HAP-1 (cell line): Measurements from ENCODE around the gene FBLN1.
A peak's percentile ranks its signal among the peaks of the same experiment; 100 is the strongest.
"Not testable (repeated sequence)": the region's sequence is repeated elsewhere in the genome, so short reads cannot be mapped to it uniquely, and the experiment has no call there.

Source experiments
- DNase-seq, 2 experiments: peaks; one replicate each; pipeline ENCODE4 v3.0.0-alpha.2; 2016 to 2020; ENCODE audit warnings: low spot score in 2 of 2
- H3K27me3 ChIP-seq: fragments of 250-450 bp; sonication (Bioruptor Pico); 2 replicates; pipeline ENCODE4 v1.5.1; 2020; ENCODE audit warnings: low read depth, mild to moderate bottlenecking, moderate library complexity
- H3K36me3 ChIP-seq: fragments of 250-450 bp; sonication (Bioruptor Pico); replicated peaks from 2 replicates; pipeline ENCODE4 v1.5.1; 2020; ENCODE audit warnings: mild to moderate bottlenecking
- H3K4me1 ChIP-seq: fragments of 250-450 bp; sonication (Bioruptor Pico); 2 replicates; pipeline ENCODE4 v1.5.1; 2020; ENCODE audit warnings: mild to moderate bottlenecking
- H3K4me3 ChIP-seq: fragments of 250-450 bp; sonication (Bioruptor Pico); 2 replicates; pipeline ENCODE4 v1.5.1; 2020; ENCODE audit warnings: mild to moderate bottlenecking, moderate library complexity
- H3K9me3 ChIP-seq: fragments of 250-450 bp; sonication (Bioruptor Pico); 2 replicates; pipeline ENCODE4 v1.5.1; 2020; ENCODE audit warnings: mild to moderate bottlenecking, moderate library complexity
- in situ Hi-C: fragments of 300-500 bp; cut with MboI; formaldehyde crosslinking; loops from 3 replicates; pipeline ENCODE4 v1.14.3; 2020; ENCODE audit warnings: low sequenced_read_pairs, inconsistent platforms, mixed read lengths

The FBLN1 gene

DNA sequence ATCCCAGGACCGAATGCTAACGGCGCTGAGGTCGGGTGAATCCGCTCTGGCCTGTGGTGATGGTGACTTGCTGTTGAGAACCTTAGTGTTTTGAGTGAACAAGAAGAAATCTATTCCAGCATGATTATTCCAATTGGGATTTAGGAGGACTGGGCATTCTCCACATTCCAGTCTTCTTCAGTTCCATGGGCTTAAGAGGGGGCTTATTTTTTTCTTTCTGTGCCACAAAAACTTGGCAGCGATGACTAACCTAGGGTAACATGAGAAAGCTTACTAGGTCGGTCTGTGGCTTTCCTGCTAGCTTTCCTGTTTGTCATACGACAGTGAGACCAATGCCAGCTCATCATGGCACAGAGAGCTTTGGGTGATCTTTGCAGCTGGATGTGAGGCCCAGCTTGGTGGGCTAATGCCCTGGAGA is 106.1 kb downstream of the FBLN1 start:
- Histone ChIP-seq H3K4me1 (no peaks in the 10 kb centered on the region), H3K36me3 (no peaks in the 10 kb centered on the region), H3K4me3 (no peak overlapping the region), H3K27me3 (no peaks in the 10 kb centered on the region), H3K9me3 (no peaks in the 10 kb centered on the region)
- DNase-seq, result no peak
- in situ Hi-C loops, result no loop called here

DNA sequence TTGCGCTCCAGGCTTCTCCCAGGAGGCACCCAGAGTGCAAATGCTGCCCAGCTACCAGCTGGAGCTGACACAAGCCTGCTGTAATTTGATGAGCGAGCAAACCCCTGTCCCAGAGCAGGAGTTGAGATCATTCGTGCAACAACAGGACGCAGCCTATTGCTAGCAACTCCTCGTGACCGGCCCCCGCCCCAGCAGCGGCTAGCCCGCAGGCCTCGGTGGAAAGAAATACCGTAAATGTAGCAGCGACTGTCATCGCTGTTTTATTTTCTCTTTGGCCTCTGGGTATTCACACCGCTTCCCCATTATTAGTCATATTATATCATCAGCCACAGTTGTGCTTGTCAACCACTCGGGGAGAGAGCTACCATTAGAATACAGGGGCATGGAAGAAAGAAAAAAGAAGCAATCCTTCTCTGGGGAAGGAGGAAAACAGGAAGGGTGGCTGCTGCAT is 109.8 kb downstream of the FBLN1 start:
- Histone ChIP-seq H3K27me3 (no peaks in the 10 kb centered on the region), H3K36me3 (no peaks in the 10 kb centered on the region), H3K4me1 (no peaks in the 10 kb centered on the region), H3K9me3 (no peaks in the 10 kb centered on the region), H3K4me3 (no peak overlapping the region)
- in situ Hi-C loops, result no loop called here
- no peak for DNase-seq

DNA sequence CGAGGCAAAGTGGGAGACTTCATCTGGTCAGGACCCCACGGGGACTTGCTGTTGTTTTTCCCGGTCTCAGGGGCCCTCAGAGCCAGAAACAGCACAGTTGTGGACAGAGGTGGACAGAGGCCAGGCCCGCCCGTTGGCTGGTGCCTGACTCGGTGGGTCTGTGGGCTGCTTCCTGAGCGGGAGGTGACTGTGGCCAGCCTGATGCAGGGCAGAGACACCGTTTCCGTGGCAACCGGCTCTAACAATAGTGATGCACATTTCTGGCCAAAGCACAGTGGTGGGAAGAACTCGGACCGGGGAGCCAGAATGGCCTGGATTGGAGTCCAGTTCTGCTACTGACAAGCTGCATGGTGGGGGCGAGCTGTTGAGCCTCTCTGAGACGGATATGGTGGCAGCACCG is 110.3 kb downstream of the FBLN1 start:
- Histone ChIP-seq H3K36me3 (no peaks in the 10 kb centered on the region), H3K4me3 (no peak overlapping the region), H3K27me3 (no peaks in the 10 kb centered on the region), H3K9me3 (no peaks in the 10 kb centered on the region), H3K4me1 (no peaks in the 10 kb centered on the region)
- in situ Hi-C loops, result no loop called here
- peak in 1 of 2 experiments; percentile 33 for DNase-seq

DNA sequence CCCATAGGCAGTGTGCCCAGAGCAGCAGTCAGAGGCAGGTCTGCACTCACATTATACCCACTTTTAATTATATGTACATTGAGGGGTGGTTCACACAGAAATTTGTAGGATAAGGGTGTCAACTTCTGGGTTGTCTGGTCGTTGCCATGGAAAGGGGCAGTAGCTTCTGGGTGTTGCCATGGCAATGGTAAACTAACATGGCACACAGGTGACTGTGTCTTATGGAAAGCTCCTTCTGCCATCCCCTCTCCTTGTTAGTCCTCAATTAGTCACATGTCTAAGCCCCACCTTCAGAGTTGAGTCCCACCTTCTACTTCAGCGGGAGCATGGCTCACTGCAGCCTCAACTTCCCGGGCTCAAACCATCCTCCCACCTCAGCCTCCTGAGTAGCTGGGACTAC is 112.7 kb downstream of the FBLN1 start:
- no peak for DNase-seq
- Histone ChIP-seq H3K4me1 (no peaks in the 10 kb centered on the region), H3K36me3 (no peaks in the 10 kb centered on the region), H3K4me3 (no peak overlapping the region), H3K27me3 (no peaks in the 10 kb centered on the region), H3K9me3 (no peaks in the 10 kb centered on the region)
- in situ Hi-C loops, result loop anchor here (5.0 kb wide), 1 partner anchor 1977 kb away; no protein-coding TSS in a partner anchor

DNA sequence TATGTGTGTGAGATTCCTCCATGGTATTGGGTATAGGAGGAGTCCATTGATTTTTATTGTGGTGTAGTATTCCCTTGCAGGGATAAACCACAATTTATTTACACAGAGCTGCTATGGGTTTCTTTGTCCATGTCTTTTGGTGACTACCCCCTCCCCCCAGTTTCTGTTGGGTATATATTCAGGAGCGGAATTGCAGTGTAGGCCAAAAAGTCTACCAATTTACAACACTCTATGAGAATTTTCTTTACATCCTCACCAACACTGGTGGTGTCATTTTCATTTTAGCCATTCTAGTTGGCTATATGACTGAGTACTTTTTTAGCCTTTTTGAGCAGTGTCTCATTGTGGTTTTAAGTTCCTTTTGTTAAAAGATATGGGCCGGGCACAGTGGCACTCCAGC is 113.7 kb downstream of the FBLN1 start:
- in situ Hi-C loops, result loop anchor here (5.0 kb wide), 1 partner anchor 1976 kb away; no protein-coding TSS in a partner anchor
- no peak for DNase-seq
- Histone ChIP-seq H3K4me3 (no peak overlapping the region), H3K36me3 (no peaks in the 10 kb centered on the region), H3K9me3 (no peaks in the 10 kb centered on the region), H3K4me1 (no peaks in the 10 kb centered on the region), H3K27me3 (no peaks in the 10 kb centered on the region)

DNA sequence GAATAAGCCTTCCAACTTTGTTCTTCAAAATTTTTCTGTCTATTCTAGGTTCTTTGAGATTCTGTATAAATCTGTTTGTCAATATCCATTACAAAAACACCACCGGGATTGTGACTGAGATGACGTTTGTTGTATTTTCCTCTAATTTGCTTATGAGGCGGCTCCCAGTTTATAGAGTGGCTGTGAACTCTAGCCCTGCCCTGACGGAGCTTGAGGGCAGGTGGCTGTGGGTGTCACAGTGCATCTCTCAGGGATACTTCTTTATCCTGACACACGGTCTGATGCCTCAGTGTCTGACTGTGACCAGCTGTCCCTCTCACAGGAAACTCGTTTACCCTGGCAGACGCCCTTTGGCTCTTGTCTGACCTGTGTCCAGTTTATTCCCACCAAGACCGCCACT is 115.3 kb downstream of the FBLN1 start:
- in situ Hi-C loops, result loop anchor here (5.0 kb wide), 1 partner anchor 1974 kb away; no protein-coding TSS in a partner anchor
- no peak for DNase-seq
- H3K4me3 ChIP-seq, result no peak overlapping the region
- no peaks in the 10 kb centered on the region for H3K9me3 ChIP-seq
- no peaks in the 10 kb centered on the region for H3K4me1 ChIP-seq
- no peaks in the 10 kb centered on the region for H3K36me3 ChIP-seq
- H3K27me3 ChIP-seq, result no peaks in the 10 kb centered on the region

DNA sequence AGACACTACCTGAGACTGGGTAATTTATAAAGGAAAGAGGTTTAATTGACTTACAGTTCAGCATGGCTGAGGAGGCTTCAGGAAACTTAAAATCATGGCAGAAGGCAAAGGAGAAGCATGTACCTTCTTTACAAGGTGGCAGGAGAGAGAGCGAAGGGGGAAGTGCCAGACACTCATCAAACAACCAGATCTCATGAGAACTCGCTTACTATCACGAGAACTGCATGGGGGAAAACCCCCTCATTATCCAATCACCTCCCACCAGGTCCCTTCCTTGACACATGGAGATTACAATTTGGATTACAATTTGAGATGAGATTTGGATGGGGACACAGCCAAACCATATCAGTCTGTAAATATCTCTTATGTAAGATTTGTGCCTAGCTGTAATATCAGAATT is 118.0 kb downstream of the FBLN1 start:
- in situ Hi-C loops, result no loop called here
- no peak for DNase-seq

DNA sequence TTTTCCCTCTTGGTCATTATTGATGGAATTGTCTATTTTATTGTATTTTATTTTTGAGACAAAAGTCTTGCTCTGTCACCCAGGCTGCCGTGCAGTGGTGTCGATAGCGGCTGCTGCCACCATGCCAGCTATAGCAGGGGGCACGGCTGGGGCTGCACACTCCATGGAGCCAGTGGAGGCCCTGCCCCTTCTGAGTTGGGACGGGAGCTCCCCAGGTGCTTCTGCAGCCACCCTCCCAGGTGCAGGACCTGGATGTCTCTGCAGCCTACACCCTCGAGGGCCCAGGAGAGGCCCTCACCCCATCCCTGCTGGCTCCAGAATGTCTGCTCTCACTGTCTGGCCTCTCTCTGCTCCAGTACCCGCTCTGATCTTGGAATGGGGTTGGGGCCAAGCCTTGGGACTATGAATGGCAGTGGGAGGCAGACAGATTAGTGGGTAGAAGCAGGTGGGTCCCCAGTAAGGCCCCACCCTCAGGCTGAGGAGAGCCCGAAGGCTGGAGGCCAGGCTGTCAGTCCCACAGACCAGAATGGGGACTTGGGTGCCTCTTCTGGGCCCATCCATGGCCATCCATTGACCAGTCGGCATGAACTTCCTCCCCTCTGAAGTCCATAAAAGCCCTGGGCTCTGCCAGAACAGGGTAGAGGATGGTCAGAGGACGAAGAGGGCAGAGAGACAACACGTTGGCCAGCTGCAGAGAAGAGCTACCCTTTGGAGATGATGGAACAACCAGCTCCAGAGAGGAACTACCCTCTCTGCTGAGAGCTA is 119.3 kb downstream of the FBLN1 start:
- Histone ChIP-seq H3K4me3 (no peak overlapping the region), H3K27me3 (no peaks in the 10 kb centered on the region), H3K4me1 (no peaks in the 10 kb centered on the region), H3K36me3 (no peaks in the 10 kb centered on the region), H3K9me3 (no peaks in the 10 kb centered on the region)
- in situ Hi-C loops, result no loop called here
- DNase-seq, result no peak

More for the DNA sequence above, 118.0 kb downstream of the FBLN1 start:
- Histone ChIP-seq H3K27me3 (no peaks in the 10 kb centered on the region), H3K4me3 (no peak overlapping the region), H3K9me3 (no peaks in the 10 kb centered on the region), H3K4me1 (no peaks in the 10 kb centered on the region), H3K36me3 (no peaks in the 10 kb centered on the region)

DNA sequence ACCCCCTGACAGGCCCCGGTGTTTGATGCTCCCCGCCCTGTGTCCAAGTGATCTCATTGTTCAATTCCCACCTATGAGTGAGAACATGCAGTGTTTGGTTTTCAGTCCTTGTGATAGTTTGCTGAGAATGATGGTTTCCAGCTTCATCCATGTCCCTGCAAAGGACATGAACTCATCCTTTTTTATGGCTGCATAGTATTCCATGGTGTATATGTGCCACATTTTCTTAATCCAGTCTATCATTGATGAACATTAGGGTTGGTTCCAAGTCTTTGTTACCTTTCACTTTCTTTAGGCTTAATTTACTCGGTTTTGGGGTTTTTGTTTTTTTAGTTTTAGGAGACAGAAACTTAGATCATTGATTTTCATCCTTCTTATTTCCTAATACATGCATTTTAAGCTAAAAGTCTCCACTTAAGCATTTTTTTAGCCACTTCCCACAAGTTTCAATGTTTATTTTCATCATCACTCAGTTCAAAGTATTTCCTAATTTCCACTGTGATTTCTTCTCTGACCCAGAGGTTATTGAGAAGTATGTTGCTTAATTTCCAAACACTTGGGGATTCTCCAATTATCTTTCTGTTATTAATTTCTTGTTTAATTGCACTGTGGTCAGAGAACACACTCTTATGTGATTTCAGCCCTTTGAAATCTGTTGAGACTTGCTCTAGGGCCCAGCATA is 120.9 kb downstream of the FBLN1 start:
- DNase-seq, H3K4me3 ChIP-seq, H3K9me3 ChIP-seq, in situ Hi-C loops, H3K36me3 ChIP-seq, H3K4me1 ChIP-seq, H3K27me3 ChIP-seq: not testable (repeated sequence)

DNA sequence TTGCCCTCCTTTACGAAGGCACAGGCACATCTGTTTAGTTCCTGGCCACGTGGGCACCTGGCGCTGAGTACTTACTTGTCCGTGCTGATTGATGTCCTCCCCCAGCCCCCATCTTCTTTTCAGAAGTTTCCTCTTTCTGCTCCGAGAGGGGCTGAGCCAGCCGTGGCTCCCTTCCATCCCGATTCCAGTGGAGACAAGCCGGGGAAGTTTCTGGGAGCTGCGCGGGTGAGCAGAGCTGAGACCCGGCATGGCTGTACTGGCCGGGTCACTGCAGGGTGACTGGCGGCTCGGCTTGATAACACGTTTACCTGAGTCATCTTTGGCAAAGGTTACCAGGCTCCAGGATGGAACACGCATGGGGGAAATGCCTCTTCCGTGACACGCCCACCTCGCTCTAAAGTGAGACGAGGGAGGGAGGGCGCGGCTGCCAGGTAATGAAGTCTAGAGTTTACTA is 123.5 kb downstream of the FBLN1 start:
- in situ Hi-C loops, result no loop called here

DNA sequence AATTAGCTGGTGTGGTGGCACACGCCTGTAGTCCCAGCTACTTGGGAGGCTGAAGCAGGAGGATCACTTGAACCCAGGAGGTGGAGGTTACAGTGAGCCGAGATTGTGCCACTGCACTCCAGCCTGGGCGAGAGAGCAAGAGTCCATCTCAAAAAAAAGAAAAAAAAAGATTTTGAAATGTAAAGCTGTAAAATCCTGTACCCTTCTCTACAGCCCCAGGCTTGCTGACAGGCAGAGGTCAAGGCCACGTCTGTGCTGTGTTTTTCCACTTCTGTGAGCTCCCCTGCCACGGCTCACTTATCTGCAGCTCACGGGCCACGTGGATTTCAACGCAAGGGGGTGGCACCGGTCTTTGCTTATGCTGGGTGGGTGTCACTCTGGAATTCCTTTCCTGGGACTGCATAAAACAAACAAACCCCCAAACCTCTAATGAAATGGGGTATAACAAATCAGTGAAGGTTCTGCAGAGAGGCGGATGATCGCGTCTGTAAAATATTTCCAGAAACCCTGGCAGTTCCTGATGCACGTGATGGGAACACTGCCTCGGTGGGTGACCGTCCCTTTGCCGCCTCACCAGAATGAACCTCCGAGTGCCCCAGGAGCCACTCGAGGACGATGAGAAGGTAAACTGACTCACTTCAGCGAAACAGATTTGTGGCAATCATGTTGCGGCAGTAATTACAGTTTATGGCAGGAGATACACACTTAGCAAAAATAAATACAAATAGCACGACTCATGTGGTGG is 125.0 kb downstream of the FBLN1 start:
- Histone ChIP-seq H3K27me3 (no peaks in the 10 kb centered on the region; the same call in 1 of the 2 replicates), H3K4me1 (peaks cover 3% of the 10 kb centered on the region; the same call in 1 of the 2 replicates), H3K9me3 (no peaks in the 10 kb centered on the region), H3K36me3 (no peaks in the 10 kb centered on the region), H3K4me3 (no peak overlapping the region)
- no peak for DNase-seq
- in situ Hi-C loops, result no loop called here

More for the DNA sequence above, 123.5 kb downstream of the FBLN1 start:
- H3K4me1 ChIP-seq, result peaks cover 2% of the 10 kb centered on the region; the same call in 1 of the 2 replicates
- no peaks in the 10 kb centered on the region for H3K27me3 ChIP-seq
- no peak overlapping the region for H3K4me3 ChIP-seq
- H3K9me3 ChIP-seq, result no peaks in the 10 kb centered on the region
- H3K36me3 ChIP-seq, result no peaks in the 10 kb centered on the region
- DNase-seq, result no peak

DNA sequence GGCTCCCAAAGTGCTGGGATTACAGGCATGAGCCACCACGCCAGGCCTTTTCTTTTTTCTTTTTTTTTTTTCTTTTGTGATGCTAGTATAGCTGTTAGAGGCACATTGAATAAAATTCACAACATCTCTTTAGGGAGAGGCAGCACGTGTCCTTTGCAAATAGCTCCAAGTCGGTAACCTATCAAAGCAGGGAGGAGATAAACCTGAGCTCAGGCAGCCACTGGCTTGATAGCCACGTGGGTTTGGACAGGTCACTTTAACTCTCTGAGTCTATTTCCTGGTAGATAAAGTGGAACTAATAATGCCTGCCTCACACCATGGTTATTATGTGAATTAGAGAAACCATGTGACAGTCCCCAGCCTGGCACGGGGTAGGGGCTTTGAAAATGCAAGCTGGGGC is 125.8 kb downstream of the FBLN1 start:
- peak; percentile 41 to 59 for DNase-seq
- in situ Hi-C loops, result no loop called here
- no peaks in the 10 kb centered on the region for H3K36me3 ChIP-seq

DNA sequence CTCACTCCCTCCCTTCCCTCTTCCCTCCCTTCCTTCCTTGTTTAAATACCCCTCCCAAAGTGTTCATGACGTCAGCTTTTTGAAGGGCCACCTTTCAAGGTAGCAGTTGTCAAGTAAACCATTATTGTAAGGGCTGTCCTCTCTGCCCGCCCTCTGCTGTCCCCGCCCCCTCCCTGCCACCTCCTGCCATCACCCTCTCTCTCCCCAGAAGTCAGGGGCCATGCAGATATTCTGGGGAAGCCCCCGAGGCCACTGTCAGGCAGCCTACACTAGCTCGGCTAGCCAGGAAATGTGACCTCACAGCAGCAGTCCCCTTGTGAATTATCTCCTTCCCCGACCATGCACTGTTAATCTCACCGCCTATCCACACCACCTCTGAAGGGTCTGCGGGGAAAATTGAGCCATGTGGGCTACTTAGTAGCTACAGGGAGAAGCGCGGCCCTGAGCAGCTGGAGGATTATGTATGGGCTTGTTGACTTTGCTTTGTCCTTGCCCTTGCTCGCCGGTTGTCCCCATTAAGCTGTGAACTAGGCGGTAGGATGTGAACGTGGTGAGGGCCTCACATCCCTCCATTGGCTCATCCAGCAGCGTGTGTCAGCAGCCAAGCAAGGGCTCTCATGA is 126.9 kb downstream of the FBLN1 start:
- H3K4me3 ChIP-seq, result no peak overlapping the region
- DNase-seq, result peak in 1 of 2 experiments; percentile 29
- in situ Hi-C loops, result no loop called here
- no peaks in the 10 kb centered on the region; the same call in 1 of the 2 replicates for H3K27me3 ChIP-seq
- no peaks in the 10 kb centered on the region for H3K9me3 ChIP-seq
- H3K36me3 ChIP-seq, result no peaks in the 10 kb centered on the region
- H3K4me1 ChIP-seq, result peaks cover 6% of the 10 kb centered on the region; the same call in 1 of the 2 replicates

More for the DNA sequence above, 125.8 kb downstream of the FBLN1 start:
- no peaks in the 10 kb centered on the region for H3K9me3 ChIP-seq
- no peaks in the 10 kb centered on the region; the same call in 1 of the 2 replicates for H3K27me3 ChIP-seq
- peaks cover 6% of the 10 kb centered on the region; the same call in 1 of the 2 replicates for H3K4me1 ChIP-seq
- no peak overlapping the region for H3K4me3 ChIP-seq
